CD8-positive, alpha-beta memory T cell (primary cell): ENCODE data around the gene FLAD1. TPM values are rescaled to one million over a fixed set of nuclear protein-coding genes. Genes with fewer than 3 reads are reported as not detected.
A peak's percentile ranks its signal among the peaks of the same experiment; 100 is the strongest.

ENCODE experiments used
- CTCF ChIA-PET: fragments of 350-600 bp; sonication (Branson Sonifier 250); formaldehyde crosslinking; loops from one replicate; lab custom pipeline; 2021; ENCODE audit warnings: antibody characterized with exemption; lab: Charles Lee
- POLR2A ChIA-PET: fragments of 350-600 bp; sonication (Branson Sonifier 250); formaldehyde crosslinking; loops from one replicate; lab custom pipeline; 2021; ENCODE audit warnings: antibody characterized with exemption; lab: Charles Lee
- DNase-seq, 5 donors: peaks; one replicate each; pipeline versions ENCODE4 v3.0.0 to v3.0.0-alpha.2; 2020 to 2022; ENCODE audit warnings: mixed read lengths in 1 of 5
- H3K27ac ChIP-seq: one replicate; pipeline ENCODE4 v1.7.0; 2013; ENCODE audit warnings: low read depth, mild to moderate bottlenecking, low read length, moderate library complexity
- H3K27me3 ChIP-seq: 2 replicates; pipeline ENCODE4 v1.7.0; 2013; ENCODE audit warnings: low read length, mild to moderate bottlenecking; ENCODE audit not compliant: insufficient read depth, poor library complexity, severe bottlenecking
- H3K36me3 ChIP-seq: 2 replicates; pipeline ENCODE4 v1.7.0; 2013; ENCODE audit warnings: mild to moderate bottlenecking, low read length, moderate library complexity; ENCODE audit not compliant: insufficient read depth
- H3K4me1 ChIP-seq: 2 replicates; pipeline ENCODE4 v1.7.0; 2013; ENCODE audit warnings: mild to moderate bottlenecking, low read length, moderate library complexity; ENCODE audit not compliant: insufficient read depth
- H3K4me3 ChIP-seq: 2 replicates; pipeline ENCODE4 v1.7.0; 2013; ENCODE audit warnings: mild to moderate bottlenecking, low read length
- H3K9me3 ChIP-seq: 2 replicates; pipeline ENCODE4 v1.7.0; 2013; ENCODE audit warnings: mild to moderate bottlenecking, low read length
- H3K27ac Mint-ChIP-seq, 8 donors: one replicate each; pipeline ENCODE4 v1.8.0; 2020 to 2021; ENCODE audit warnings: mixed read lengths in 8 of 8, mild to moderate bottlenecking in 6 of 8, inconsistent platforms in 3 of 8, moderate library complexity in 3 of 8
- H3K27me3 Mint-ChIP-seq, 2 donors: one replicate each; pipeline ENCODE4 v1.8.0; 2020 to 2021; ENCODE audit warnings: mixed read lengths in 2 of 2, mild to moderate bottlenecking in 1 of 2, moderate library complexity in 1 of 2
- H3K36me3 Mint-ChIP-seq, 3 donors: one replicate each; pipeline ENCODE4 v1.8.0; 2020 to 2021; ENCODE audit warnings: mixed read lengths in 3 of 3, inconsistent platforms in 1 of 3, mild to moderate bottlenecking in 1 of 3
- H3K4me1 Mint-ChIP-seq, 3 donors: one replicate each; pipeline ENCODE4 v1.8.0; 2020 to 2021; ENCODE audit warnings: mixed read lengths in 3 of 3, inconsistent platforms in 1 of 3, mild to moderate bottlenecking in 1 of 3
- H3K4me3 Mint-ChIP-seq, 7 donors: one replicate each; pipeline ENCODE4 v1.8.0; 2020 to 2021; ENCODE audit warnings: mixed read lengths in 7 of 7, mild to moderate bottlenecking in 6 of 7, moderate library complexity in 4 of 7, inconsistent platforms in 2 of 7
- H3K9me3 Mint-ChIP-seq, 5 donors: one replicate each; pipeline ENCODE4 v1.8.0; 2020 to 2022; ENCODE audit warnings: mixed read lengths in 5 of 5, mild to moderate bottlenecking in 3 of 5, moderate library complexity in 2 of 5, inconsistent platforms in 1 of 5
- polyA plus RNA-seq: library from polyadenylated mRNA; unstranded; fragments of 300-500 nt; fragmentation: Illumina TruSeq; gene quantifications from one replicate; pipeline ENCODE4 v1.2.3, GENCODE V29; 2021
- total RNA-seq, 2 experiments: library from RNA; stranded (reverse); gene quantifications; one replicate each; pipeline ENCODE4 v1.2.3, GENCODE V29; 2021

The FLAD1 gene
- total and polyA plus RNA-seq, 3 experiments from 2014 or later, result 51.2 to 76.3 (median 73.7) TPM

- no peaks in the 10 kb centered on the region for H3K27me3 Mint-ChIP-seq
- H3K4me1 Mint-ChIP-seq, result peaks cover 42 to 53% (median 52%) of the 10 kb centered on the region in 3 donors
- peaks cover 12% of the 10 kb centered on the region for H3K36me3 ChIP-seq
- no peaks in the 10 kb centered on the region for H3K27me3 ChIP-seq
- H3K36me3 Mint-ChIP-seq, result peaks cover 0 to 13% (median 0%) of the 10 kb centered on the region in 3 donors
- POLR2A ChIA-PET, result interaction anchor here (0.5 to 1.3 kb wide), 6 partner anchors 14 to 65 kb away, joined by 3 to 7 read pairs (median 4); partner anchors contain the start of genes CKS1B, PBXIP1, PYGO2 and ZBTB7B
- peak overlapping the region; percentile 37 to 68 (median 57) for H3K4me3 Mint-ChIP-seq
- CTCF ChIA-PET, result interaction anchor here (0.6 to 16.7 kb wide), 37 partner anchors 9 to 457 kb away, joined by 3 to 207 read pairs (median 6); partner anchors contain the start of genes ADAM15, CKS1B, DCST1 and DCST2
- no peak overlapping the region for H3K4me3 ChIP-seq
- H3K27ac Mint-ChIP-seq, result peak overlapping the region in 6 of 8 donors; percentile 63 to 95 (median 74)
- H3K9me3 ChIP-seq, result no peaks in the 10 kb centered on the region
- peak overlapping the region; percentile 57 for H3K27ac ChIP-seq
- DNase-seq, result peak; percentile 82 to 91 (median 84)
- H3K4me1 ChIP-seq, result peaks cover 63% of the 10 kb centered on the region
- no peaks in the 10 kb centered on the region for H3K9me3 Mint-ChIP-seq
Observed at GRCh38 chr1:155017041-155017945, 34.1 kb downstream of the FLAD1 start.

- H3K36me3 ChIP-seq, result peaks cover 12% of the 10 kb centered on the region
- H3K27ac ChIP-seq, result no peak overlapping the region
- peaks cover 56% of the 10 kb centered on the region for H3K4me1 ChIP-seq
- CTCF ChIA-PET, result interaction anchor here (0.6 to 16.7 kb wide), 33 partner anchors 8 to 458 kb away, joined by 3 to 207 read pairs (median 6); partner anchors contain the start of genes CKS1B, DCST1, DCST2 and FLAD1
- Mint-ChIP-seq H3K4me3 (peak overlapping the region in 6 of 7 donors; percentile 34 to 72 (median 59)), H3K36me3 (peaks cover 0 to 13% (median 0%) of the 10 kb centered on the region in 3 donors), H3K9me3 (no peaks in the 10 kb centered on the region), H3K4me1 (peaks cover 36 to 47% (median 46%) of the 10 kb centered on the region in 3 donors), H3K27ac (peak overlapping the region in 6 of 8 donors; percentile 24 to 79 (median 68)), H3K27me3 (no peaks in the 10 kb centered on the region)
- H3K4me3 ChIP-seq, result no peak overlapping the region
- no peaks in the 10 kb centered on the region for H3K27me3 ChIP-seq
- no peaks in the 10 kb centered on the region for H3K9me3 ChIP-seq
- DNase-seq, result no peak
- POLR2A ChIA-PET, result interaction anchor here (0.5 to 1.3 kb wide), 5 partner anchors 15 to 66 kb away, joined by 3 to 7 read pairs (median 4); partner anchors contain the start of genes CKS1B, PBXIP1, PYGO2 and ZBTB7B
Observed at GRCh38 chr1:155017946-155018316, 34.8 kb downstream of the FLAD1 start.

GRCh38 chr1:155018617-155019348 lies 35.6 kb downstream of the FLAD1 start:
- Mint-ChIP-seq H3K27ac (peak overlapping the region in 4 of 8 donors; percentile 32 to 76 (median 64)), H3K4me1 (peaks cover 30 to 38% (median 37%) of the 10 kb centered on the region in 3 donors), H3K4me3 (peak overlapping the region in 1 of 7 donors; percentile 41), H3K27me3 (no peaks in the 10 kb centered on the region), H3K9me3 (no peaks in the 10 kb centered on the region), H3K36me3 (peaks cover 0 to 13% (median 0%) of the 10 kb centered on the region in 3 donors)
- peaks cover 12% of the 10 kb centered on the region for H3K36me3 ChIP-seq
- H3K4me3 ChIP-seq, result no peak overlapping the region
- H3K4me1 ChIP-seq, result peaks cover 49% of the 10 kb centered on the region
- H3K9me3 ChIP-seq, result no peaks in the 10 kb centered on the region
- CTCF ChIA-PET, result interaction anchor here (1.0 to 16.7 kb wide), 11 partner anchors 20 to 79 kb away, joined by 3 to 207 read pairs (median 22); partner anchors contain the start of genes ADAM15, CKS1B, EFNA4 and FLAD1
- no peaks in the 10 kb centered on the region for H3K27me3 ChIP-seq
- no peak for DNase-seq
- H3K27ac ChIP-seq, result no peak overlapping the region
- POLR2A ChIA-PET, result no interaction called here

GRCh38 chr1:155019377-155020245 lies 36.5 kb downstream of the FLAD1 start:
- peak overlapping the region in 7 of 8 donors; percentile 47 to 82 (median 64) for H3K27ac Mint-ChIP-seq
- no peak for DNase-seq
- ChIA-PET CTCF (interaction anchor here (1.0 to 16.7 kb wide), 7 partner anchors 10 to 66 kb away, joined by 3 to 207 read pairs (median 42); partner anchors contain the start of genes ADAM15, CKS1B, EFNA4 and LENEP), POLR2A (no interaction called here)
- no peaks in the 10 kb centered on the region for H3K9me3 Mint-ChIP-seq
- Histone ChIP-seq H3K36me3 (peaks cover 6% of the 10 kb centered on the region), H3K9me3 (no peaks in the 10 kb centered on the region), H3K4me1 (peaks cover 40% of the 10 kb centered on the region), H3K27ac (no peak overlapping the region), H3K27me3 (no peaks in the 10 kb centered on the region), H3K4me3 (no peak overlapping the region)
- peaks cover 0 to 8% (median 0%) of the 10 kb centered on the region in 3 donors for H3K36me3 Mint-ChIP-seq
- peaks cover 22 to 30% (median 30%) of the 10 kb centered on the region in 3 donors for H3K4me1 Mint-ChIP-seq
- no peaks in the 10 kb centered on the region for H3K27me3 Mint-ChIP-seq
- peak overlapping the region in 3 of 7 donors; percentile 5 to 41 (median 13) for H3K4me3 Mint-ChIP-seq

- Mint-ChIP-seq H3K4me1 (peaks cover 11 to 14% (median 12%) of the 10 kb centered on the region in 3 donors), H3K36me3 (no peaks in the 10 kb centered on the region), H3K27ac (peak overlapping the region in 3 of 8 donors; percentile 38 to 77 (median 74)), H3K27me3 (no peaks in the 10 kb centered on the region), H3K9me3 (no peaks in the 10 kb centered on the region), H3K4me3 (no peak overlapping the region)
- H3K27me3 ChIP-seq, result no peaks in the 10 kb centered on the region
- ChIA-PET POLR2A (interaction anchor here (0.5 kb wide), 1 partner anchor 723 kb away, joined by 3 read pairs; no protein-coding TSS in a partner anchor), CTCF (interaction anchor here (0.8 to 16.7 kb wide), 5 partner anchors 14 to 63 kb away, joined by 3 to 207 read pairs (median 3); partner anchors contain the start of genes ADAM15, LENEP, PYGO2 and ZBTB7B)
- H3K36me3 ChIP-seq, result no peaks in the 10 kb centered on the region
- no peak overlapping the region for H3K27ac ChIP-seq
- H3K9me3 ChIP-seq, result no peaks in the 10 kb centered on the region
- no peak for DNase-seq
- peaks cover 13% of the 10 kb centered on the region for H3K4me1 ChIP-seq
- no peak overlapping the region for H3K4me3 ChIP-seq
Observed at GRCh38 chr1:155022136-155022926, 39.2 kb downstream of the FLAD1 start.

- CTCF ChIA-PET, result interaction anchor here (0.9 to 16.7 kb wide), 4 partner anchors 15 to 62 kb away, joined by 3 to 207 read pairs (median 3); partner anchors contain the start of genes ADAM15, LENEP, PYGO2 and ZBTB7B
- H3K9me3 Mint-ChIP-seq, result no peaks in the 10 kb centered on the region
- no peak overlapping the region for H3K4me3 Mint-ChIP-seq
- POLR2A ChIA-PET, result interaction anchor here (0.5 kb wide), 1 partner anchor 722 kb away, joined by 3 read pairs; no protein-coding TSS in a partner anchor
- peaks cover 6 to 10% (median 7%) of the 10 kb centered on the region in 3 donors for H3K4me1 Mint-ChIP-seq
- Histone ChIP-seq H3K4me1 (peaks cover 10% of the 10 kb centered on the region), H3K27me3 (no peaks in the 10 kb centered on the region), H3K4me3 (no peak overlapping the region), H3K36me3 (no peaks in the 10 kb centered on the region), H3K9me3 (no peaks in the 10 kb centered on the region), H3K27ac (no peak overlapping the region)
- H3K36me3 Mint-ChIP-seq, result no peaks in the 10 kb centered on the region
- DNase-seq, result no peak
- no peak overlapping the region for H3K27ac Mint-ChIP-seq
- no peaks in the 10 kb centered on the region for H3K27me3 Mint-ChIP-seq
Observed at GRCh38 chr1:155022927-155023236, 39.7 kb downstream of the FLAD1 start.
